ENCODE data around the gene PTPRN2. TPM values are rescaled to one million over a fixed set of nuclear protein-coding genes. Genes with fewer than 3 reads are reported as not detected.
A peak's percentile ranks its signal among the peaks of the same experiment; 100 is the strongest.
"Not testable (repeated sequence)": the region's sequence is repeated elsewhere in the genome, so short reads cannot be mapped to it uniquely, and the experiment has no call there.

Gene PTPRN2
- total RNA-seq, 2 experiments from 2014 or later = 4.7 to 4.8 TPM

- Mint-ChIP-seq H3K27ac (no peak overlapping the region), H3K36me3 (ENCODE audit: low read depth) (no peaks in the 10 kb centered on the region), H3K4me1 (no peaks in the 10 kb centered on the region), H3K4me3 (no peak overlapping the region), H3K27me3 (no peaks in the 10 kb centered on the region), H3K9me3 (no peaks in the 10 kb centered on the region)
- peak; percentile 23 for DNase-seq
- CTCF ChIA-PET = interaction anchor here (1.0 to 1.2 kb wide), 3 partner anchors 14 to 956 kb away, joined by 3 to 4 read pairs (median 3); no protein-coding TSS in a partner anchor
- POLR2A ChIA-PET = no interaction called here
These were observed 233.7 kb downstream of the PTPRN2 start for GRCh38 chr7:158353606-158354570.

- H3K4me3 Mint-ChIP-seq; DNase-seq; H3K27ac Mint-ChIP-seq; CTCF ChIA-PET; H3K27me3 Mint-ChIP-seq; H3K4me1 Mint-ChIP-seq; POLR2A ChIA-PET; H3K9me3 Mint-ChIP-seq; H3K36me3 Mint-ChIP-seq (ENCODE audit: low read depth): not testable (repeated sequence)
These were observed 235.5 kb downstream of the PTPRN2 start for GRCh38 chr7:158351899-158352729.

GRCh38 chr7:158351481-158351880 lies 236.1 kb downstream of the PTPRN2 start:
- H3K9me3 Mint-ChIP-seq = no peaks in the 10 kb centered on the region
- no peaks in the 10 kb centered on the region for H3K36me3 Mint-ChIP-seq (ENCODE audit: low read depth)
- no peaks in the 10 kb centered on the region for H3K27me3 Mint-ChIP-seq
- no peaks in the 10 kb centered on the region for H3K4me1 Mint-ChIP-seq
- peak; percentile 1 for DNase-seq
- ChIA-PET CTCF (no interaction called here), POLR2A (no interaction called here)
- no peak overlapping the region for H3K27ac Mint-ChIP-seq
- no peak overlapping the region for H3K4me3 Mint-ChIP-seq

GRCh38 chr7:158351051-158351450 lies 236.6 kb downstream of the PTPRN2 start:
- Mint-ChIP-seq H3K4me3 (no peak overlapping the region), H3K4me1 (no peaks in the 10 kb centered on the region), H3K36me3 (ENCODE audit: low read depth) (no peaks in the 10 kb centered on the region), H3K27ac (no peak overlapping the region), H3K9me3 (no peaks in the 10 kb centered on the region), H3K27me3 (no peaks in the 10 kb centered on the region)
- ChIA-PET CTCF (no interaction called here), POLR2A (no interaction called here)
- no peak for DNase-seq

GRCh38 chr7:158350166-158350900 lies 237.3 kb downstream of the PTPRN2 start:
- Mint-ChIP-seq H3K27ac (no peak overlapping the region), H3K4me1 (no peaks in the 10 kb centered on the region), H3K27me3 (no peaks in the 10 kb centered on the region), H3K36me3 (ENCODE audit: low read depth) (no peaks in the 10 kb centered on the region), H3K9me3 (no peaks in the 10 kb centered on the region), H3K4me3 (no peak overlapping the region)
- DNase-seq = peak; percentile 2
- ChIA-PET CTCF (no interaction called here), POLR2A (no interaction called here)

GRCh38 chr7:158348446-158348845 lies 239.2 kb downstream of the PTPRN2 start:
- H3K4me3 Mint-ChIP-seq = no peak overlapping the region
- ChIA-PET CTCF (no interaction called here), POLR2A (no interaction called here)
- H3K36me3 Mint-ChIP-seq (ENCODE audit: low read depth) = no peaks in the 10 kb centered on the region
- no peaks in the 10 kb centered on the region for H3K4me1 Mint-ChIP-seq
- no peak overlapping the region for H3K27ac Mint-ChIP-seq
- DNase-seq = no peak
- H3K27me3 Mint-ChIP-seq = no peaks in the 10 kb centered on the region
- peaks cover 5% of the 10 kb centered on the region for H3K9me3 Mint-ChIP-seq

- POLR2A ChIA-PET; CTCF ChIA-PET; H3K4me1 Mint-ChIP-seq; H3K27ac Mint-ChIP-seq; H3K4me3 Mint-ChIP-seq; H3K36me3 Mint-ChIP-seq (ENCODE audit: low read depth); H3K27me3 Mint-ChIP-seq; H3K9me3 Mint-ChIP-seq: not testable (repeated sequence)
- DNase-seq = peak; percentile 10
These were observed 239.6 kb downstream of the PTPRN2 start for GRCh38 chr7:158348039-158348438.

- DNase-seq = no peak
- ChIA-PET CTCF (no interaction called here), POLR2A (no interaction called here)
- Mint-ChIP-seq H3K27me3 (no peaks in the 10 kb centered on the region), H3K4me1 (no peaks in the 10 kb centered on the region), H3K27ac (no peak overlapping the region), H3K4me3 (no peak overlapping the region), H3K36me3 (ENCODE audit: low read depth) (peaks cover 11% of the 10 kb centered on the region), H3K9me3 (peaks cover 29% of the 10 kb centered on the region)
These were observed 241.9 kb downstream of the PTPRN2 start for GRCh38 chr7:158345731-158346130.

GRCh38 chr7:158344706-158345300 lies 242.8 kb downstream of the PTPRN2 start:
- H3K36me3 Mint-ChIP-seq (ENCODE audit: low read depth) = peaks cover 16% of the 10 kb centered on the region
- no peaks in the 10 kb centered on the region for H3K4me1 Mint-ChIP-seq
- no peak overlapping the region for H3K27ac Mint-ChIP-seq
- H3K4me3 Mint-ChIP-seq = no peak overlapping the region
- ChIA-PET CTCF (no interaction called here), POLR2A (no interaction called here)
- DNase-seq = no peak
- H3K27me3 Mint-ChIP-seq = no peaks in the 10 kb centered on the region
- peaks cover 38% of the 10 kb centered on the region for H3K9me3 Mint-ChIP-seq

GRCh38 chr7:158343936-158344455 lies 243.6 kb downstream of the PTPRN2 start:
- DNase-seq = no peak
- ChIA-PET CTCF (no interaction called here), POLR2A (no interaction called here)
- peaks cover 16% of the 10 kb centered on the region for H3K36me3 Mint-ChIP-seq (ENCODE audit: low read depth)
- H3K9me3 Mint-ChIP-seq = peaks cover 38% of the 10 kb centered on the region
- H3K4me1 Mint-ChIP-seq = no peaks in the 10 kb centered on the region
- no peaks in the 10 kb centered on the region for H3K27me3 Mint-ChIP-seq
- H3K4me3 Mint-ChIP-seq = no peak overlapping the region
- H3K27ac Mint-ChIP-seq = no peak overlapping the region

GRCh38 chr7:158343526-158343925 lies 244.1 kb downstream of the PTPRN2 start:
- peaks cover 16% of the 10 kb centered on the region for H3K36me3 Mint-ChIP-seq (ENCODE audit: low read depth)
- H3K9me3 Mint-ChIP-seq = peaks cover 38% of the 10 kb centered on the region
- no peak overlapping the region for H3K4me3 Mint-ChIP-seq
- H3K27me3 Mint-ChIP-seq = no peaks in the 10 kb centered on the region
- no peaks in the 10 kb centered on the region for H3K4me1 Mint-ChIP-seq
- no peak for DNase-seq
- POLR2A ChIA-PET = no interaction called here
- no peak overlapping the region for H3K27ac Mint-ChIP-seq
- CTCF ChIA-PET = no interaction called here

- H3K27ac Mint-ChIP-seq, H3K27me3 Mint-ChIP-seq, DNase-seq, H3K4me1 Mint-ChIP-seq, POLR2A ChIA-PET, CTCF ChIA-PET, H3K4me3 Mint-ChIP-seq: not testable (repeated sequence)
- Mint-ChIP-seq H3K36me3 (ENCODE audit: low read depth) (peaks cover 25% of the 10 kb centered on the region), H3K9me3 (peaks cover 51% of the 10 kb centered on the region)
These were observed 246.5 kb downstream of the PTPRN2 start for GRCh38 chr7:158341097-158341496.

GRCh38 chr7:158336952-158337351 lies 250.7 kb downstream of the PTPRN2 start:
- Mint-ChIP-seq H3K36me3 (ENCODE audit: low read depth) (peaks cover 36% of the 10 kb centered on the region), H3K9me3 (peaks cover 52% of the 10 kb centered on the region)
- H3K4me3 Mint-ChIP-seq, H3K27ac Mint-ChIP-seq, H3K27me3 Mint-ChIP-seq, H3K4me1 Mint-ChIP-seq, DNase-seq, POLR2A ChIA-PET, CTCF ChIA-PET: not testable (repeated sequence)
